ENCODE measurements around the gene PAK5.
"Not testable (repeated sequence)": the region's sequence is repeated elsewhere in the genome, so short reads cannot be mapped to it uniquely, and the experiment has no call there.

PAK5 gene

DNA sequence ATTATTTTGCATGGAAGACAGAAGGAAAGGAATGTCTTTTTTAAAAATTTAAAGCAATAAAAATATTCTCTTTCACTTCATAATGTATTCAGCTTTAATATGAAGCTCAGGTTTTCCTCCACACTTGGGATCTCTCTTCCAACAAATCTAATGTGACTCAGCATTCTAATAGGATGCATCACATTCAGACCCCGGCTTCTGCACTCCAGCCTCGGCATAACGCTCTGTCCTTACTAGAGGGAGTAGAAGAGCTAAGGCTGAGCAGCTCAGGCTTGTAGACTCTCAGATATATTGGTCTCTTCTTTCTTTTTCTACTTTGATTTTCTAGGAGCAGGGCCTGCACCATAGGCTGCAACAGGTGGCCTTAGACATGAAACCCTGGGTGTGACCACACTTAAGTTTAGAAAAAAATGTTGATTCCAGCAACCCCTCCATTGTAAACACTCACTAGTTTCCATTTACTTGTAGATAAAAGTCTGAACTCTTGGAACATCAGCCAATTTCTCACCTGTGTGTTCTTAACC lies 161.7 kb downstream of the PAK5 start:
- Mint-ChIP-seq H3K9me3 (no peaks in the 10 kb centered on the region), H3K27me3 (no peaks in the 10 kb centered on the region), H3K27ac (no peak overlapping the region), H3K4me1 (no peaks in the 10 kb centered on the region), H3K4me3 (no peak overlapping the region), H3K36me3 (no peaks in the 10 kb centered on the region)
- no peak for ATAC-seq

DNA sequence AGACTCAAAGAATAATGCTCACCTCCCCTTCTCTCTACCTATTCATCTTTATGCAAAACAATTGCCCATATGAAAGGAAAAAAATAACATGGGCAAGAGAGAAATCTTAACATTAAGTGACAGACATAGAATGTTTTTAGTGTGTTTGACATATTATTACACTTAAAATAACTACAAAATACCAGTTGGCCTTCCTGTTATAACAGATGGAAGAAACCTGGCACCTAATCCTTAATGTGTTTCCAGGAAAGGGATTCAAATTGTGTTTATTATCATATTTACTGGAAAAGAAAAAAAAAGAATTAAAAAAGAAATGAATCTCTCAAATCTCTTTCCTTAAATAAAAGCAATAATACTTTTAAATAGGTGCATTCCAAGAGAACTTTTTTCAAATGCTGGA lies 165.9 kb downstream of the PAK5 start:
- Mint-ChIP-seq H3K9me3 (no peaks in the 10 kb centered on the region), H3K36me3 (no peaks in the 10 kb centered on the region), H3K27me3 (no peaks in the 10 kb centered on the region), H3K4me1 (no peaks in the 10 kb centered on the region), H3K27ac (no peak overlapping the region), H3K4me3 (no peak overlapping the region)
- no peak for ATAC-seq

DNA sequence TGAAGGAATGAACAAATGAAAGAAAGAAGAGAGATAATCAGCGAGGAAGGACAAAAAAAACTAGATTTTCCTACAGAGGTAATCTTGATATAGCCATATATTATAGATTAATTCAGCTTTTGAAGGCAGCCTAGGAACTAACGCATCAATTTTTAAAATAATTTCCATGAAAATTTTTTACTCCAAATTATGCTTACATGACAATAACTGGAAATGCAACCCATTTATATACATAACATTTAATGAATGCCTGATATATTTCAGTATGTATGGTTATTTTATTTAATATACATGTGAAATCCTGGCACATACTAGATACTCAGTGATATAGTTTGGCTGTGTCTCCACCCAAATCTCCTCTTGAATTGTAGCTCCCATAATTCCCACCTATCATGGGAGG lies 166.8 kb downstream of the PAK5 start:
- no peaks in the 10 kb centered on the region for H3K4me1 Mint-ChIP-seq
- H3K36me3 Mint-ChIP-seq: no peaks in the 10 kb centered on the region
- ATAC-seq: no peak
- no peak overlapping the region for H3K27ac Mint-ChIP-seq
- no peak overlapping the region for H3K4me3 Mint-ChIP-seq
- no peaks in the 10 kb centered on the region for H3K9me3 Mint-ChIP-seq
- H3K27me3 Mint-ChIP-seq: no peaks in the 10 kb centered on the region

DNA sequence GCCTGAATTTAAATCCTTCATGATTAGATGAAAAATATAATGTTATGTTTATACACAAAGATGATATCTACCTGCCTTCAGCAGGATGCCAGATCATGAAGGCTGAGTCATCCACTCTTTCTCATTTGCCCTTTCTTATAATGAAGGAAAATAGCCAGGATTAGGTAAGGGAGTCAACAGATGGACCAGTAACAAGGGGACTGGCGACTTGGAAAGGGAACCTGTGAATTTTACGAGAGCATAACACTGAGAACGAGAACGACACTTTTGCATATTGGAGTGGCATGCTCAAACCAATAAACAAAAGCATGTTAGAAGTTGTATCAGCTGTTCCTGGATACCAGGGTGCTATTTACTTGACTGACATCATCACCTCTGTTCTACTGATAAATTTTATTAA lies 170.5 kb downstream of the PAK5 start:
- Mint-ChIP-seq H3K36me3 (no peaks in the 10 kb centered on the region), H3K27me3 (no peaks in the 10 kb centered on the region), H3K9me3 (no peaks in the 10 kb centered on the region), H3K27ac (no peak overlapping the region), H3K4me1 (no peaks in the 10 kb centered on the region), H3K4me3 (no peak overlapping the region)
- ATAC-seq: no peak

DNA sequence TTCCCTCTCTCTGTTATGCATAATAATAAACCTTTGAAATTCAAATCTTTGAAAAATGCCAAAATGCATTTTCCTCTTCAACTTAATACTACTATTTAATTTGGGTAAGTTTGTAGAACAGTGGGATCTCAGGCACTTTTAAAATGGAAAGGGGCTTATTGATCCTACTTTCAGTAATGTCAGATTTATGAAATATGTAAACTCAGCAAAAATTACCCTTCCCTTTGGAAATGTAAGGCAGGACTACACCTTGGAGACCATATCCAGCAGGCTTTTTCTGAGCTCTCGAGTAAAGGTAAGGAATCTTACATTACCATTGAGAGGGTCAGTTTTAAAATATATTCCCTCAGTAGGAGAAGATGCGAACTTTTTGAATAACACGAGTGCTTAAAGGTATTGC lies 175.5 kb downstream of the PAK5 start:
- H3K9me3 Mint-ChIP-seq: no peaks in the 10 kb centered on the region
- H3K27me3 Mint-ChIP-seq: no peaks in the 10 kb centered on the region
- no peaks in the 10 kb centered on the region for H3K36me3 Mint-ChIP-seq
- no peaks in the 10 kb centered on the region for H3K4me1 Mint-ChIP-seq
- H3K27ac Mint-ChIP-seq: no peak overlapping the region
- ATAC-seq: no peak
- H3K4me3 Mint-ChIP-seq: no peak overlapping the region

DNA sequence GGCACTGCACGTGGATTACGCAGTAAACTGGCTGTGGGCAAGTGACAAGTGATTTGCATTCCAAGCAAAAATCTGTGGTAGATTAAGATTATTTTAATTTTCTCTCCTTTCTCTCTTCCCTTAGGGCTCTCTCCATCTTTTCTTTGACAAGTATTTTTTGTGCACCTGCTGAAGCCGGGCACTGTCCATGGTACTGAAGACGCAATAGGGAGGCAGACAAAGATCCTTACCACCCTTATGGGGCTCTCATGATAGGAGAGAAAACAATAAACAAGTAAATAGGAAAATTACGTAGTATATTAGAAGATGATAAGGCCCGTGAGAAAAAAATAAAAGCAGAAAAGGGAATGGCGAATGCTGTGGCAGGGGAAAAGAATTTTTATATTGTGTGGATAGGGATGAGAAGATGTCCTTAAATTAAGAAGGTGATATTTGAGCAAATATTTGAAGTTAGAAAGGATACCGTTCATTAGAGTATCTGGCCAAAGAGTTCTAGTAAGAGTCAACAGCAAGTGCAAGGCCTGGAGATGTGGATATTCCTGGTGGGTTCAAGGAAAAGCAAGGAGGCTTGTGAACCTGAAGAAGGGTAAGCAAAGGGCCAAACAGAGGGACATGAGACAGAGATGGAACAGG lies 178.5 kb downstream of the PAK5 start:
- no peak for ATAC-seq
- H3K9me3 Mint-ChIP-seq: no peaks in the 10 kb centered on the region

DNA sequence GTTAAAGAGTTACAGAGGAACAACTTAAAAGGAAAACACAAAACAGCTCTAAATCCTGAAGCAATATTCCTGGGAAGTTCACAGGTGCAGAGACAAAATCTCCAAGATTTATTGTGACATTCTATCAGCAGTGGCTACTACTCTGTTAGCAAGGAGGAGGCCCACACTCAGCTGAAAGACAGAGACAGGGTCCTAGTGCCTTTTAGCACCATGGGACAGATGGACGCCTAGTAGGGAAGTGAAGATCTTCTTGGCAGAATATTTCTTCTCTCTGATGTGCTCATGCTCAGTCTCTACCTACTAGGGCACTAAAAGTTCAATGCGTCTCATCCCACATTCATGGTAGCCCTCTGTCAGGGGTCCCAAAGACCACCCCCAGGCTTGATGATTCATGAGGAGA lies 191.1 kb downstream of the PAK5 start:
- Mint-ChIP-seq H3K27ac (no peak overlapping the region), H3K36me3 (no peaks in the 10 kb centered on the region), H3K27me3 (no peaks in the 10 kb centered on the region), H3K4me3 (no peak overlapping the region), H3K4me1 (no peaks in the 10 kb centered on the region), H3K9me3 (no peaks in the 10 kb centered on the region)
- ATAC-seq: no peak

More for the DNA sequence above, 178.5 kb downstream of the PAK5 start:
- Mint-ChIP-seq H3K27ac (no peak overlapping the region), H3K4me3 (no peak overlapping the region), H3K4me1 (no peaks in the 10 kb centered on the region), H3K36me3 (no peaks in the 10 kb centered on the region), H3K27me3 (no peaks in the 10 kb centered on the region)

DNA sequence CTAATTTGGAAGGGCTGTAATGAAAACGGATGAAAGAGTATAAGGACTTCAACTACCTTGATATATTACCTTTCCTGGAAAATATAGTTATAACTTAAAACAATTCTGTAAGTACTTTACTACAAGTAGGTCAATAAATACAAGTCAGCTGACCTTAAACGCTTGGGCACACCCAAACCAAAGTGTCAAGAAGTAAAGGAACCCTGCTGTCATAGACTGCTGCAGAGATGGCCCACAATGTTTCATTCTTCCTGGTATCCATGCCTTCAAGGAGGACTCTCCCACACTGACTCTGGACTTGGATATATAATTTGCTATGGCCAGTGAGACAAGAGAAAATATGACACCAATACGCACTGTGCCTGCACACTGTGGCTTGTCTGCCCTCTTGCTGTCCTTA lies 192.5 kb downstream of the PAK5 start:
- ATAC-seq: peak; percentile 10
- Mint-ChIP-seq H3K4me3 (no peak overlapping the region), H3K27ac (no peak overlapping the region), H3K4me1 (no peaks in the 10 kb centered on the region), H3K36me3 (no peaks in the 10 kb centered on the region), H3K27me3 (no peaks in the 10 kb centered on the region), H3K9me3 (no peaks in the 10 kb centered on the region)

DNA sequence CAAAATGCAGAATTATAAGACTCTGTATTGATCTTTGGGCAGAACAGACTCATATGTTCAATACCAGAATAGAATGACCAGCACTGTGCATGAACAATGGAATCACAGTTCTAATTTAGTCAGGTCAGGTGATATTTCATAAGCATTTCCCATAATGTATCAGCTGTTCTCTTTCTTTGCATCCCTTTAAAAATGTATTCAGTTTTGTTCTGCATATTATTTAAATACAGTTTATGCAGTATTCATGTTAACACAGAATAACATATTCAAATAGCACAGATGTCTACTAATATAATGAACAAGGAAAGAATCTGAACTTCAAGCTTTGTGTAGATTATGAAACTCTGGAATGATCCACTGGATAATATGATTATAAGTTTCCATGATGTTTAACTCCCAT lies 196.0 kb downstream of the PAK5 start:
- Mint-ChIP-seq H3K36me3 (no peaks in the 10 kb centered on the region), H3K27ac (no peak overlapping the region), H3K27me3 (no peaks in the 10 kb centered on the region), H3K4me1 (no peaks in the 10 kb centered on the region), H3K4me3 (no peak overlapping the region), H3K9me3 (no peaks in the 10 kb centered on the region)
- ATAC-seq: no peak

DNA sequence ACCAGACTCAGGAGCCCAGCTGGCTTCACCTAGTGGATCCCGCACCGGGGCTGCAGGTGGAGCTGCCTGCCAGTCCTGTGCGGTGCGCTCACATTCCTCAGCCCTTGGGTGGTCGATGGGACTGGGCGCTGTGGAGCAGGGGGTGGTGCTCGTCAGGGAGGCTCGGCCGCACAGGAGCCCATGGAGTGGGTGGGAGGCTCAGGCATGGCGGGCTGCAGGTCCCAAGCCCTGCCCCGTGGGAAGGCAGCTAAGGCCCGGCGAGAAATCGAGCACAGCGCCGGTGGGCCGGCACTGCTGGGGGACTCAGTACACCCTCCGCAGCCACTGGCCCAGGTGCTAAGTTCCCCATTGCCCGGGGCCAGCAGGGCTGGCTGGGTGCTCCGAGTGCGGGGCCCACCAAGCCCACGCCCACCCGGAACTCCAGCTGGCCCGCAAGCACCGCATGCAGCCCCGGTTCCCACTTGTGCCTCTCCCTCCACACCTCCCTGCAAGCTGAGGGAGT lies 197.3 kb downstream of the PAK5 start:
- not testable (repeated sequence) for H3K4me1 Mint-ChIP-seq, H3K4me3 Mint-ChIP-seq, ATAC-seq, H3K27me3 Mint-ChIP-seq, H3K9me3 Mint-ChIP-seq, H3K27ac Mint-ChIP-seq, H3K36me3 Mint-ChIP-seq

DNA sequence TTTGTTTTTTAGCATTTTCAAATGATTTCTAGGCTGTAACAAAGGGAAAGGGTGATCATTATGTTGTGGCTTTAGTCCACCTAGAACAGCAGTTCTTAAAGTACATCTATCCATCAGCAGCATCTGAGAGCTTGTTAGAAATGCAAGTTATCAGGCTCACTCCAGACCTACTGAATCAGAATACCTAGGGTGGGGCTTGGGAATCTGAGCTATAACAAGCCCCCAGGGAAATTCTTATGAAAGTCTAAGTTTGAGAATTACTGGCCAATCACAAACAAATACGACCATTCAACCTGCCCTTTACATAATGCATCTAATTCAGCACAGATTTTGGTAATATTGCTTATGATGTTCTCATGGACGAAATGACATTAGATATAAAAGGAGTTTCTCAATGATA lies 201.0 kb downstream of the PAK5 start:
- Mint-ChIP-seq H3K27ac (no peak overlapping the region), H3K4me1 (no peaks in the 10 kb centered on the region), H3K4me3 (no peak overlapping the region), H3K27me3 (no peaks in the 10 kb centered on the region), H3K36me3 (no peaks in the 10 kb centered on the region), H3K9me3 (no peaks in the 10 kb centered on the region)
- no peak for ATAC-seq

DNA sequence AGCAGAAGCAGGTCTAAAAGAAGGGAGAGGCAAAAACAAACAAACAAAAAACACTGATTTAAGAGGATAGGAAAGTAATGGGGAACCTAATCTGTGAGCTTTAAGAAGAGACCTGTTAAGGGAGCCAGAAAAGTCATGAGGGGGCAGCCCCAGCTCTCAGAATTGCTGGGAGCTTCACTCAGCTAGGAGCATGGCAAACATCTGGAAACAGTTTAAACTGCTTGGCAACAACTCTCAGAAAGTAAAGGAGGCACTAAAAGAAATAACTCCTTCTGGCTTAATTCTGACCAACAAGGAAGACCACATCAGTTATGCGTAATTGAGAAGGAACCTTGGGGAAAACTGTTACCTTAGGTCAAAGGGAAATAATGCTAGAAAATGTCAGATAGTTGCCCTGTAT lies 203.1 kb downstream of the PAK5 start:
- no peaks in the 10 kb centered on the region for H3K9me3 Mint-ChIP-seq

DNA sequence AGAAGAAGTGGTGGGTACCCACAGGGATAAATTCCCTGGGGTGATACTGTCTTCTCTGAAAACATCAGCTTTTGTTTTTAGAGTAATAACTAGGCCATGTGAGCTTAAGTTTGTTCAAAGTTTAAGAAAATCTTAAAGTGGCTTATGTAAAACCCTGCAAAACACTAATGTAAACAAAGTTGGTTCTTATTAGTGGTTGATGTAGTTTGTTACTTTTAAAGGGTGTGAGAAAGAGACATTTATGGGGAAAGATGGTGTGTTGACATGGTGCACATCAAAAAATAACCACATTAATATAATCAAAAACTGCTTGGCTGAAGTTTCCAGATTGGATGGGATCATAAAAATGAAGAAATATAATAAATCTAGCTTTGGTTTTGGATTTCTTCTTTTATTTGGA lies 204.5 kb downstream of the PAK5 start:
- H3K9me3 Mint-ChIP-seq: peaks cover 3% of the 10 kb centered on the region
- no peaks in the 10 kb centered on the region for H3K36me3 Mint-ChIP-seq
- no peak overlapping the region for H3K4me3 Mint-ChIP-seq
- no peaks in the 10 kb centered on the region for H3K4me1 Mint-ChIP-seq
- ATAC-seq: no peak
- H3K27ac Mint-ChIP-seq: no peak overlapping the region
- H3K27me3 Mint-ChIP-seq: no peaks in the 10 kb centered on the region

More for the DNA sequence above, 203.1 kb downstream of the PAK5 start:
- H3K36me3 Mint-ChIP-seq: no peaks in the 10 kb centered on the region
- no peak overlapping the region for H3K27ac Mint-ChIP-seq
- no peak overlapping the region for H3K4me3 Mint-ChIP-seq
- no peaks in the 10 kb centered on the region for H3K4me1 Mint-ChIP-seq
- no peaks in the 10 kb centered on the region for H3K27me3 Mint-ChIP-seq
- no peak for ATAC-seq

DNA sequence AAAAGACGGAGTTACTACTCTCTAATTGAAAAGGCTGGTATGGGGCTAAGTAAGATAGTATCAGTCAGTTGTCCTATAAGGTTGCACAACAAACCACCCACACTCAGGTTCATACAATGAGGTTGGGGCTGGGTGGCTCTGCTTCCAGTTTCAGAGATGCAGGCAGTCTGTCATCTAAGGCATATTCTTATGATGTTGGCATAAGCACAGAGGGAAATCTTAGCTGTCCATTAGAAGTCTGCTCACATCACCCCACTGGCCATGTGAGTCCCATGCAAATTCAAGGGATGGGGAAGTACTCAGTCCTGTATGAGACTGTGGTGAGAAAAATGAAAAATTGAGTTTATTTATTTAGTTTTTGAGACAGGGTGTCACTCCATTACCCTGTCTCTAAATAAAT lies 205.9 kb downstream of the PAK5 start:
- H3K4me1 Mint-ChIP-seq: no peaks in the 10 kb centered on the region

DNA sequence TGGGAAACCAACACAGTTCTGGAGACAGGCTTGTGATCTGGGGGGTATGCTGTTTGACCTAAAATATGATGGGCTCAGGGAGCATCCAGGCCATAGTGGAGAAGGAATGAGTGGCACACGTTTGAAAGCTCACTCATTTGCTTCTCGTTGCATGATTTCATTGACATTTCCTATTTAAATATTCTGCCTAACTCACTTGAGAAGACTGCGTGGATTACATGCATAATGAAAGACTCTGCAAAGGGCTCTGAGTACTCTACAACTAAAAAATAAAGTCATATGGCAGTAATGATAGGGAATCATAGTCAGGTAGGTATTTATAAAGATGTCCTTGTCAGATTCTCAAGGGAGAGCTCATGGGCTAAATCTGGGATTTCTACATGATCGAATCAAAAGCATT lies 206.6 kb downstream of the PAK5 start:
- H3K36me3 Mint-ChIP-seq: no peaks in the 10 kb centered on the region
- H3K9me3 Mint-ChIP-seq: peaks cover 3% of the 10 kb centered on the region
- ATAC-seq: no peak
- no peaks in the 10 kb centered on the region for H3K4me1 Mint-ChIP-seq
- H3K27ac Mint-ChIP-seq: no peak overlapping the region
- H3K27me3 Mint-ChIP-seq: no peaks in the 10 kb centered on the region
- no peak overlapping the region for H3K4me3 Mint-ChIP-seq

More for the DNA sequence above, 205.9 kb downstream of the PAK5 start:
- ATAC-seq: no peak
- no peak overlapping the region for H3K4me3 Mint-ChIP-seq
- peaks cover 3% of the 10 kb centered on the region for H3K9me3 Mint-ChIP-seq
- no peak overlapping the region for H3K27ac Mint-ChIP-seq
- H3K36me3 Mint-ChIP-seq: no peaks in the 10 kb centered on the region
- no peaks in the 10 kb centered on the region for H3K27me3 Mint-ChIP-seq

DNA sequence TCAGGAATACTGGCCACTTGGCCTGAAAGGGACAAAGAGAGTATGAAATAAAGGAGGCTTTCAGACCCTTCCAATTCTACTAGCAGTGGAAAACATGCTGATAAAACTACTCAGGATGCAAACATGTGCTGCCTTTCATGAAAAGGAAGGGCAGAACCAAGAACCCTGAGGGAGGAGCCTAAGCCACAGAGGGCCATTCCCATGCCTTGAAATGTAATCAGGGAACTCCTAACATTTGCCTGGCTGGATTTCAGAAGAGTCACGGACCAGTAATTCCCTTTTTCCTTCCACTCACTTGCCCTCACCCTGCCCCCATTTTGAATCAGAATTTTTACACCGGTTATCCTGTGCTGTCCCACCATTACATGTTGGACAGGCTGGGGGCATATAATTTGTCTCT lies 208.3 kb downstream of the PAK5 start:
- peaks cover 3% of the 10 kb centered on the region for H3K9me3 Mint-ChIP-seq
- no peak overlapping the region for H3K4me3 Mint-ChIP-seq
- no peaks in the 10 kb centered on the region for H3K36me3 Mint-ChIP-seq
- no peak overlapping the region for H3K27ac Mint-ChIP-seq
- no peaks in the 10 kb centered on the region for H3K27me3 Mint-ChIP-seq
- no peaks in the 10 kb centered on the region for H3K4me1 Mint-ChIP-seq
- no peak for ATAC-seq
